ENCODE measurements around the gene NMNAT2.
"Not testable (repeated sequence)": the region's sequence is repeated elsewhere in the genome, so short reads cannot be mapped to it uniquely, and the experiment has no call there.

NMNAT2 gene

DNA sequence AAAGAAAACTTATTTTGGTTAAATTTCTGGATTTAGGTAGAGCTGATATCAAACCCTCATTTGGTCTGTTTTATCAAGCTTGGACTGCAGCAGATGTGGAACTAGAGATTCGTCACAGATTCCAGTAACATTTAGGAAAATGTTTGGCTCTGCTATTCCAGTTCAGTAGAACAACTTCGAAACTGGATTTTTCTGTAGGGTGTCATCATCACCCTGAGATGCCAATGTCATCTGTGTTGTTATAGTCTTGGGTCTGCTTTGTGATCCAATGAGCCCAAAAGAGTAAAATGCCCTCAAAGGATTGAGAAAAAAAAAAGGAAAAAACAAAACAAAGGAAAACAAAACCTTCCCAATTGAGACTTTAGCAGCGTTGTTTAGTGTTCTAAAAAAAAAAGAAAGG lies 176.7 kb downstream of the NMNAT2 start:
- TF ChIP-seq, protein P1, sequence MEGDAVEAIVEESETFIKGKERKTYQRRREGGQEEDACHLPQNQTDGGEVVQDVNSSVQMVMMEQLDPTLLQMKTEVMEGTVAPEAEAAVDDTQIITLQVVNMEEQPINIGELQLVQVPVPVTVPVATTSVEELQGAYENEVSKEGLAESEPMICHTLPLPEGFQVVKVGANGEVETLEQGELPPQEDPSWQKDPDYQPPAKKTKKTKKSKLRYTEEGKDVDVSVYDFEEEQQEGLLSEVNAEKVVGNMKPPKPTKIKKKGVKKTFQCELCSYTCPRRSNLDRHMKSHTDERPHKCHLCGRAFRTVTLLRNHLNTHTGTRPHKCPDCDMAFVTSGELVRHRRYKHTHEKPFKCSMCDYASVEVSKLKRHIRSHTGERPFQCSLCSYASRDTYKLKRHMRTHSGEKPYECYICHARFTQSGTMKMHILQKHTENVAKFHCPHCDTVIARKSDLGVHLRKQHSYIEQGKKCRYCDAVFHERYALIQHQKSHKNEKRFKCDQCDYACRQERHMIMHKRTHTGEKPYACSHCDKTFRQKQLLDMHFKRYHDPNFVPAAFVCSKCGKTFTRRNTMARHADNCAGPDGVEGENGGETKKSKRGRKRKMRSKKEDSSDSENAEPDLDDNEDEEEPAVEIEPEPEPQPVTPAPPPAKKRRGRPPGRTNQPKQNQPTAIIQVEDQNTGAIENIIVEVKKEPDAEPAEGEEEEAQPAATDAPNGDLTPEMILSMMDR (IDR thresholded peaks at IDR 0.05): no peak
- peak overlapping the region; percentile 68 to 86 for H3K27ac ChIP-seq
- H3K4me3 ChIP-seq: no peak overlapping the region
- DNase-seq (ENCODE audit: low spot score): no peak

DNA sequence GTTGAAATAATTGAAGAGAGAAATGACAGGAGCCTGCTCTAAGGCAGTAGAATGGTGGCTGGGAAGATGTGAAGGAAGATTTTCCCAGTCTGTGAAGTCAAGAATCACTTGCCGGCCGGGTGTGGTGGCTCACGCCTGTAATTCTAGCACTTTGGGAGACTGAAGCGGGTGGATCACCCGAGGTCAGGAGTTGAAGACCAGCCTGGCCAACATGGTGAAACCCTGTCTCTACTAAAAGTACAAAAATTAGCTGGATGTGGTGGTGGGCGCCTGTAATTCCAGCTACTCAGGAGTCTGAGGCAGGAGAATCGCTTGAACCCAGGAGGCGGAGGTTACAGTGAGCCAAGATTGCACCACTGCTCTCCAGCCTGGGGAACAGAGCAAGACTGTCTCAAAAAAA lies 177.3 kb downstream of the NMNAT2 start:
- not testable (repeated sequence) for DNase-seq (ENCODE audit: low spot score); H3K4me3 ChIP-seq
- H3K27ac ChIP-seq: peak overlapping the region; percentile 68 to 86

DNA sequence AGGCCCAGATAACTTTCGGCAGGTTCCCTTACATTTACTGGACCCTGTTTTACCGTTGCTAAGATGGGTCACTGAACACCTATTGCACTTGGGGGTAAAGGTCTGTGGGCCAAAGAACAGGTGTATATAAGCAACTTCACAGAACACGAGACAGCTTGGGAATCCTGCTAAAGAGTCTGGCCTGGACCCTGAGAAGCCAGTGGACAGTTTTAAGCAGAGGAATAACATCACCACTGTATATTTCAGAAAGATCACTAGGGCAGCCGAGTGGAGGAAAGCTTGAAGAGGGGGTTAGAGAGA lies 177.7 kb downstream of the NMNAT2 start:
- no peak for DNase-seq (ENCODE audit: low spot score)
- TF ChIP-seq, protein P1 (IDR thresholded peaks at IDR 0.05): no peak
- Histone ChIP-seq H3K4me3 (no peak overlapping the region), H3K27ac (peak overlapping the region; percentile 68 to 86)

DNA sequence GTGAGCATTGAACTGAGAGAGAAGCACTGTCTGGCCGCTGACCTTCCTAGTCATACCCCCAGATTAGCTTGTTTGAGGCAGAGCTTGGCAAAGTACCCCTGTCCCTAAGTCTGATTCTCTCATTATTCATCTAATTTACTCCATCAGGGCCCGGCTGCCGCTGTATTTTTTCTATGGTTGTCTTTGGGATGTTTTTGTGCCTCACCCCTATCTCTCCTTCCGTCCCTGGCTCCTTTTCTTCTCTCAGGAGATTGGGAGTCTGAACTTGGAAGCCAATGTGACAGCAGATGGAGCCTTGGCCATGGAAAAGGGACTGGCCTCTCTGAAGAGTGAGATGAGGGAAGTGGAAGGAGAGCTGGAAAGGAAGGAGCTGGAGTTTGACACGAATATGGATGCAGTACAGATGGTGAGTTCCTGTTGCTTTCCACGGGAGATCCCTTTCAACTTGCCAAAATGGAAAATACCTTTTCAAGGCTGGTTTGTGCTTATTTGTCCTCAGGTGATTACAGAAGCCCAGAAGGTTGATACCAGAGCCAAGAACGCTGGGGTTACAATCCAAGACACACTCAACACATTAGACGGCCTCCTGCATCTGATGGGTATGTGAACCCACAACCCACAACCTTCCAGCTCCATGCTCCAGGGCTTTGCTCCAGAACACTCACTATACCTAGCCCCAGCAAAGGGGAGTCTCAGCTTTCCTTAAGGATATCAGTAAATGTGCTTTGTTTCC lies 178.2 kb downstream of the NMNAT2 start:
- DNase-seq (ENCODE audit: low spot score): no peak
- TF ChIP-seq, protein P1 (IDR thresholded peaks at IDR 0.05): no peak
- H3K27ac ChIP-seq: peak overlapping the region; percentile 28 to 86
- H3K4me3 ChIP-seq: no peak overlapping the region

DNA sequence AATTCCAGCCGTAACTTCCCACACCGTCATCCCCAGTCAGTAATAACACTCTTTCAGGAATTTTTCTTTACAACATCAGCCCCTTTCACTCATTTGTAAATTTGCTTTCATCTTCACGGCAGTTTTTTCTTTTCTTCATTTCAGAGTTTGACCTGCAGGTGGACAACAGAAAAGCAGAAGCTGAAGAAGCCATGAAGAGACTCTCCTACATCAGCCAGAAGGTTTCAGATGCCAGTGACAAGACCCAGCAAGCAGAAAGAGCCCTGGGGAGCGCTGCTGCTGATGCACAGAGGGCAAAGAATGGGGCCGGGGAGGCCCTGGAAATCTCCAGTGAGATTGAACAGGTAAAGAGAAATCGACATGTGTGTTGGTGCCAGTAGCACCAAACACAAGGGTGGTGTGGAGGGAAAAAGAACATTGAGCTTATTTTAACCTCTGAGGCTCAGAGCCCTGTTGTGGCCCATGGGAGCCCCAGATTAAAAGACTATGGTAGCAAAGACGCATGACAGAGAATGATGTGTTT lies 178.9 kb downstream of the NMNAT2 start:
- Histone ChIP-seq H3K27ac (peak overlapping the region; percentile 28 to 86), H3K4me3 (no peak overlapping the region)
- TF ChIP-seq, protein P1 (IDR thresholded peaks at IDR 0.05): no peak
- DNase-seq (ENCODE audit: low spot score): no peak

DNA sequence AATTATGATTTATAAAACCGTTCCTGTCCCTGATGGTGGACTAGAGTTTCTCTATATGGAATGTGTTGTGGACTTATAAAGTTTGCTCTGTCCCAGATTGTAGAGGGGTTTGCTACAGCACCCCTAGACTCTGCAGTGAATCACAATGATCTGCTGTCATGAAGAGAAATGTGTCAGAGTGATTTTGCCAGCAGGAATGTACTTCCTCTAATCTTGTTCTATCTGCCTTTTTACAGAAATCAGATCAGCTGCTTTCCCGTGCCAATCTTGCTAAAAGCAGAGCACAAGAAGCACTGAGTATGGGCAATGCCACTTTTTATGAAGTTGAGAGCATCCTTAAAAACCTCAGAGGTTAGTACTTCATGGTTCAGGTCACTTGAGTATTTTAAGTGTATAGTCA lies 180.1 kb downstream of the NMNAT2 start:
- TF ChIP-seq, protein P1 (IDR thresholded peaks at IDR 0.05): no peak
- no peak overlapping the region for H3K4me3 ChIP-seq
- peak overlapping the region in 1 of 2 donors; percentile 15 for H3K27ac ChIP-seq
- no peak for DNase-seq (ENCODE audit: low spot score)

DNA sequence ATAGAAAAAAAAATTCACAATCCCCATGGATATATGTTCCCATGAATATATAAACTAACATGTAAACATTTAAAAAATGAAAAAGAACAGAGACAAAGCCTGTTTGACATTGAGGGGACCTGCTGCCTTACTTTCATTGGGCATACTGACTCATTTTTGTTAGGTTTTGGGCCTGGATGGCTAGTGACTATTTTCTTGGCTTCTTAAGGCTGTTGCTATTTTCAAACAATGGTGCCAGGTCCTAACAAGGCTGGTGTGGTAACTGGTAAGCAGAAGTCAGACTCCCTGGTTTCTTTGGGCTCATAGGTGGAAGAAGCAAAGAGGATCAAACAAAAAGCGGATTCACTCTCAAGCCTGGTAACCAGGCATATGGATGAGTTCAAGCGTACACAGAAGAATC lies 181.1 kb downstream of the NMNAT2 start:
- no peak for DNase-seq (ENCODE audit: low spot score)
- TF ChIP-seq, protein P1 (IDR thresholded peaks at IDR 0.05): no peak
- H3K27ac ChIP-seq: no peak overlapping the region
- H3K4me3 ChIP-seq: no peak overlapping the region
